ENCODE measurements around the gene UNC93B1.

- TF ChIP-seq CTCF (IDR thresholded peaks at IDR 0.05) = no peak
- TF ChIP-seq POLR2A (IDR thresholded peaks at IDR 0.05) = no peak
- TF ChIP-seq EP300 (IDR thresholded peaks at IDR 0.05) = no peak
Observed at GRCh38 chr11:68004551-68005335, 846 bp upstream of the UNC93B1 start.
